Vagina (tissue), 2 donors: ENCODE data around the gene TMBIM4. TPM values are rescaled to one million over a fixed set of nuclear protein-coding genes. Genes with fewer than 3 reads are reported as not detected.

Experiments used
- DNase-seq, 2 donors: peaks; one replicate each; pipeline ENCODE4 v3.0.0-alpha.2; 2017; ENCODE audit errors: extremely low spot score in 2 of 2
- H3K27ac ChIP-seq: fragments of 200-600 bp; sonication (generic); one replicate; pipeline ENCODE4 v1.5.1; 2019
- H3K27me3 ChIP-seq: fragments of 200-600 bp; sonication (generic); one replicate; pipeline ENCODE4 v1.5.1; 2019
- H3K36me3 ChIP-seq, 2 donors: fragments of 200-600 bp; sonication (generic); one replicate each; pipeline ENCODE4 v1.5.1; 2017 to 2019
- H3K4me1 ChIP-seq: fragments of 200-600 bp; sonication (generic); one replicate; pipeline ENCODE4 v1.5.1; 2019
- H3K4me3 ChIP-seq, 2 donors: fragments of 200-600 bp; sonication (generic); 1 replicate in 1 of 2; 2 replicates in 1 of 2; pipeline ENCODE4 v1.5.1; 2016 to 2019
- H3K9me3 ChIP-seq: fragments of 200-600 bp; sonication (generic); one replicate; pipeline ENCODE4 v1.5.1; 2019
- POLR2A ChIP-seq, 2 donors: fragments of 450-650 bp; IDR thresholded peaks; one replicate each; pipeline ENCODE4 v1.6.1; 2017; ENCODE audit warnings: antibody characterized with exemption in 2 of 2, mild to moderate bottlenecking in 2 of 2, moderate library complexity in 2 of 2
- POLR2AphosphoS5 ChIP-seq, 2 donors: sonication (generic); formaldehyde crosslinking; IDR thresholded peaks; one replicate each; pipeline ENCODE4 v1.9.0; 2017; ENCODE audit warnings: antibody characterized with exemption in 2 of 2, mild to moderate bottlenecking in 2 of 2, low read depth in 1 of 2; ENCODE audit not compliant: insufficient read depth in 1 of 2
- intact Hi-C: fragments of 100-400 bp; cut with DNase I; formaldehyde crosslinking; loops from one replicate; pipeline ENCODE4 v1.15.1; 2023
- total RNA-seq: library from RNA; depleted of rRNA; stranded (reverse); fragments of >200 nt; gene quantifications from one replicate; pipeline ENCODE4 v1.2.3, GENCODE V29; 2016
- TF ChIP-seq, protein P1 (sequence below), 3 experiments: fragments of 450-650 bp in 2 of 3; fragments of 200-600 bp in 1 of 3; sonication (generic) in 1 of 3; IDR thresholded peaks; one replicate each; pipeline ENCODE4 v1.5.1; 2017 to 2019; ENCODE audit warnings: antibody characterized with exemption in 3 of 3, mild to moderate bottlenecking in 2 of 3, moderate library complexity in 2 of 3

Gene TMBIM4
- total RNA-seq, 1 donor from 2014 or later = 98.7 TPM

DNA sequence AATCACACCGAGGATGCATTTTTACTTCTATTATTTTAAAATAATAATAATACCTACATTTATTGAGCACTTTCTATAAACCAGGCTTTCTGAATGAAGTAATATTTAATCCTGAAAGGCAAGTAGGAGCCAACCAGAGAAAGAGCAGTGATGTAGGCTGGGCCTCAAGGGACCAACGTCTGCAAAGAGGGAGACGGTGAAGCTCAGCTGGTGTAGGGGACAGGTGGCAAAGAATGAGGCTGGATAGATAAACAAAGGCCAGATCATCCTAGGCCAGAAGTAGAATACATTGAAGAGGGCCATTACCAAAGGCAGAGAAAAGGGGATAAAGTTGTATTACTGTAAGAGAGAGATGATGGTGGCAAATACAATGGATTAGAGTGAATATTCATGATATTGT is 810 bp upstream of the TMBIM4 start:
- H3K4me3 ChIP-seq = peak overlapping the region; percentile 80 to 88
- intact Hi-C loops = no loop called here
- TF ChIP-seq POLR2A (IDR thresholded peaks at IDR 0.05) = no peak
- TF ChIP-seq, protein P1, sequence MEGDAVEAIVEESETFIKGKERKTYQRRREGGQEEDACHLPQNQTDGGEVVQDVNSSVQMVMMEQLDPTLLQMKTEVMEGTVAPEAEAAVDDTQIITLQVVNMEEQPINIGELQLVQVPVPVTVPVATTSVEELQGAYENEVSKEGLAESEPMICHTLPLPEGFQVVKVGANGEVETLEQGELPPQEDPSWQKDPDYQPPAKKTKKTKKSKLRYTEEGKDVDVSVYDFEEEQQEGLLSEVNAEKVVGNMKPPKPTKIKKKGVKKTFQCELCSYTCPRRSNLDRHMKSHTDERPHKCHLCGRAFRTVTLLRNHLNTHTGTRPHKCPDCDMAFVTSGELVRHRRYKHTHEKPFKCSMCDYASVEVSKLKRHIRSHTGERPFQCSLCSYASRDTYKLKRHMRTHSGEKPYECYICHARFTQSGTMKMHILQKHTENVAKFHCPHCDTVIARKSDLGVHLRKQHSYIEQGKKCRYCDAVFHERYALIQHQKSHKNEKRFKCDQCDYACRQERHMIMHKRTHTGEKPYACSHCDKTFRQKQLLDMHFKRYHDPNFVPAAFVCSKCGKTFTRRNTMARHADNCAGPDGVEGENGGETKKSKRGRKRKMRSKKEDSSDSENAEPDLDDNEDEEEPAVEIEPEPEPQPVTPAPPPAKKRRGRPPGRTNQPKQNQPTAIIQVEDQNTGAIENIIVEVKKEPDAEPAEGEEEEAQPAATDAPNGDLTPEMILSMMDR (IDR thresholded peaks at IDR 0.05) = no peak
- TF ChIP-seq POLR2AphosphoS5 (IDR thresholded peaks at IDR 0.05; ENCODE audit: insufficient read depth in 1 of 2, low read depth in 1 of 2) = no peak
- no peak for DNase-seq
- no peak overlapping the region for H3K27ac ChIP-seq
- H3K9me3 ChIP-seq = no peaks in the 10 kb centered on the region
- no peaks in the 10 kb centered on the region for H3K27me3 ChIP-seq
- H3K36me3 ChIP-seq = no peaks in the 10 kb centered on the region
- H3K4me1 ChIP-seq = peaks cover 14% of the 10 kb centered on the region

DNA sequence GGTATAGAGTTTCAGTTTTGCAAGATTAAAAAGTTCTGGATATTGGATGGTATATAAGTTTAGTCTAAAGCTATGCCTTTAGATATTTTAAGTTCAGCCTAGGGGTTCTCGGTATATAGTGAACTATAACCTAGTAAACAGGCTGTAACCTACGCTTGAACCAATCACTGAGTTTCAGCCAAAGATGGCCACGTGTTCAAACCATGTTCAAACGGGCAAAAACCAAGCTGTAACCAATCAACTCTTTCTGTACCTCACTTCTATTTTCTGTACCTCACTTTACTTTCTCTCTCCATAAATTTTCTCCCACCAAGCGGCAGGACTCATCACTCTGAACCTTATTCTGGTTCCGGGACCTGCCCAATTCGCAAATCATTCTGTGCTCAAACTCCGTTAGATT is 1.4 kb downstream of the TMBIM4 start:
- Histone ChIP-seq H3K4me3 (peak overlapping the region; percentile 80 to 88), H3K9me3 (no peaks in the 10 kb centered on the region), H3K27ac (peak overlapping the region; percentile 98), H3K27me3 (no peaks in the 10 kb centered on the region), H3K4me1 (peaks cover 26% of the 10 kb centered on the region), H3K36me3 (no peaks in the 10 kb centered on the region)
- intact Hi-C loops = no loop called here
- DNase-seq = no peak
- TF ChIP-seq, protein P1 (IDR thresholded peaks at IDR 0.05) = no peak
- TF ChIP-seq POLR2AphosphoS5 (IDR thresholded peaks at IDR 0.05; ENCODE audit: insufficient read depth in 1 of 2, low read depth in 1 of 2) (no peak), POLR2A (IDR thresholded peaks at IDR 0.05) (no peak)

DNA sequence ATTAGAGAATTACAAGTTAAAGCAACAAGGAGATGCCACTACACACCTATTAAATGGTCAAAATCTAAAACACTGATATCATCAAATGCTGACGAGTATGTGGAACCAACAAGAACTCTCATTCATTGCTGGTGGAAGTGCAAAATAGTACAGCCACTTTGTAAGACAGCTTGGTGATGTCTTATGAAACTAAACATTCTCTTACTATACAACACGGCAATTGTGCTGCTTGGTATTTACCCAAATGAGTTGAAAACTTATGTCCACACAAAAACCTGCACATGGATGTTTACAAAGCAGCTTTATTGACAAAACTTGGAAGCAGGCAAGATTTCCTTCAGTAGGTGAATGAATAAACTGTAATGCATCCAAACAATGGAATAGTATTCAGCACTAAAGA is 3.2 kb downstream of the TMBIM4 start:
- Histone ChIP-seq H3K4me1 (peaks cover 41% of the 10 kb centered on the region), H3K27me3 (no peaks in the 10 kb centered on the region), H3K27ac (no peak overlapping the region), H3K4me3 (no peak overlapping the region), H3K9me3 (no peaks in the 10 kb centered on the region), H3K36me3 (no peaks in the 10 kb centered on the region)
- DNase-seq = no peak
- TF ChIP-seq POLR2A (IDR thresholded peaks at IDR 0.05) (no peak), POLR2AphosphoS5 (IDR thresholded peaks at IDR 0.05; ENCODE audit: insufficient read depth in 1 of 2, low read depth in 1 of 2) (no peak)
- TF ChIP-seq, protein P1 (IDR thresholded peaks at IDR 0.05) = no peak
- intact Hi-C loops = no loop called here

DNA sequence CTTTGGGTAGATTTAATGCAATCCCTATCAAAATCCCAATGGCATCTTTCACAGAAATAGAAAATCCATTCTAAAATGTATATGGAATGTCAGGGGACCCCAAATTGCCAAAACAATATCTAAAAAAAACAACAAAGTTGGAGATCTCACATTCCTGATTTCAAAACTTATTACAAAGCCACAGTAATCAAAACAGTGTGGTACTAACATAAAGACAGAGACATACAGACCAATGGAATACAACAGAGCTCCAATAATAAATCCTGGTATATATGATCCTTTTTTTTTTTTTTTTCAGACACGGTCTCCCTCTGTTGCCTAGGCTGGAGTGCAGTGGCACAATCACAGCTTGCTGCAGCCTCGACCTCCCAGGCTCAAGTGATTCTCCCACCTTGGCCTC is 4.7 kb downstream of the TMBIM4 start:
- no peak for TF ChIP-seq POLR2AphosphoS5 (IDR thresholded peaks at IDR 0.05; ENCODE audit: insufficient read depth in 1 of 2, low read depth in 1 of 2)
- no peak for TF ChIP-seq POLR2A (IDR thresholded peaks at IDR 0.05)
- TF ChIP-seq, protein P1 (IDR thresholded peaks at IDR 0.05) = no peak
- H3K27ac ChIP-seq = no peak overlapping the region
- no peak overlapping the region for H3K4me3 ChIP-seq
- H3K9me3 ChIP-seq = no peaks in the 10 kb centered on the region
- DNase-seq = no peak
- peaks cover 0 to 12% of the 10 kb centered on the region in 2 donors for H3K36me3 ChIP-seq
- H3K27me3 ChIP-seq = no peaks in the 10 kb centered on the region
- intact Hi-C loops = no loop called here
- peaks cover 41% of the 10 kb centered on the region for H3K4me1 ChIP-seq

DNA sequence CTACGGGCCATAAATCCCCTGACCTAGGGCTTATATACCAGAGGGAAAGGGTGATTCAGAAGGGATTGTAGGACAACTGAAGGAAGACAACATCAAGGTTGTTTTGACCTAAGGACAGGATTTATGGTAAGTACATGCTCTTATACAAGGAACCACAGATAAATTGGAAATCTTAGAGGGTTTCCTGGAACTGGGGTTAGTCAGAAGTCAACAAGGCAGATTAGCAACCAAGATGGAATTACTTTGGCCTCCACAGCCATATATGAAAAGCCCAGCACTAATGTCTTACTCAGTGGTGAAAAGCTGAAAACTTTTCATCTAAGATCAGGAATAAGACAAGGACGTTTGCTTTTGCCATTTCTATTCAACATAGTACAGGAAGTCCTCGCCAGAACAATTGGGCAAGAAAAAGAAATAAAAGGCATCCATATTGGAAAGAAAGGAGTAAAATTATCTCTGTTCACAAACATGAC is 5.4 kb downstream of the TMBIM4 start:
- TF ChIP-seq POLR2A (IDR thresholded peaks at IDR 0.05) (no peak), POLR2AphosphoS5 (IDR thresholded peaks at IDR 0.05; ENCODE audit: insufficient read depth in 1 of 2, low read depth in 1 of 2) (no peak)
- TF ChIP-seq, protein P1 (IDR thresholded peaks at IDR 0.05) = no peak
- H3K4me1 ChIP-seq = peaks cover 41% of the 10 kb centered on the region
- intact Hi-C loops = no loop called here

More for the DNA sequence above, 5.4 kb downstream of the TMBIM4 start:
- H3K9me3 ChIP-seq = no peaks in the 10 kb centered on the region
- no peak for DNase-seq
- no peak overlapping the region for H3K27ac ChIP-seq
- H3K4me3 ChIP-seq = no peak overlapping the region
- H3K36me3 ChIP-seq = peaks cover 0 to 18% of the 10 kb centered on the region in 2 donors
- no peaks in the 10 kb centered on the region for H3K27me3 ChIP-seq
